AG10803 (cell line): Measurements from ENCODE around the gene MIEF2.

Experiments
- DNase-seq: peaks from one replicate; pipeline ENCODE4 v3.0.0; 2010; ENCODE audit warnings: low read depth
- H3K4me3 ChIP-seq: 2 replicates; pipeline ENCODE4 v1.5.1; 2011; ENCODE audit warnings: mild to moderate bottlenecking, low read length, control low read depth
- TF ChIP-seq, protein P1 (sequence below): conservative IDR thresholded peaks from 2 replicates; pipeline ENCODE4 v1.5.1; 2011; ENCODE audit warnings: mild to moderate bottlenecking, low read length, control low read depth, inconsistent platforms

Gene MIEF2

DNA sequence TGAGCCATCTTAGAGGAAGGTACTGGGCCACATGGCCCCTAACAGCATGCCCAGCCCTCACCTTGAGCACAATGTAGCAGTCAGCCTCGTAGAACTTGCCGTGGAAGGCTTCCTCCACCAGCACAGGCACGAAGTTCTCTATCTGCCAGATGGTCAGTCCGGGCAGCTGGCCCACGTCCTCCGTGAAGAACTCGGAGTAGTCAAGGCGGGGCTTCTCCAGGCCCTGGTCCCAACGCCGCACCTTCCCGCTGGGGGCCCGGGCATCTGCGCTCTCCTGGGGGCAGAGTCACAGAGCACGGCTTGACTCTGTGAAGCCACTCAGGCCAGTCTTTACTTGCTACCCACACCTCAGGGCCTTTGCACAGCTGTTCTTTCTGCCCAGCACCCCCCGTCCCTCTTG, 9.3 kb upstream of the MIEF2 start:
- DNase-seq: no peak
- TF ChIP-seq, protein P1, sequence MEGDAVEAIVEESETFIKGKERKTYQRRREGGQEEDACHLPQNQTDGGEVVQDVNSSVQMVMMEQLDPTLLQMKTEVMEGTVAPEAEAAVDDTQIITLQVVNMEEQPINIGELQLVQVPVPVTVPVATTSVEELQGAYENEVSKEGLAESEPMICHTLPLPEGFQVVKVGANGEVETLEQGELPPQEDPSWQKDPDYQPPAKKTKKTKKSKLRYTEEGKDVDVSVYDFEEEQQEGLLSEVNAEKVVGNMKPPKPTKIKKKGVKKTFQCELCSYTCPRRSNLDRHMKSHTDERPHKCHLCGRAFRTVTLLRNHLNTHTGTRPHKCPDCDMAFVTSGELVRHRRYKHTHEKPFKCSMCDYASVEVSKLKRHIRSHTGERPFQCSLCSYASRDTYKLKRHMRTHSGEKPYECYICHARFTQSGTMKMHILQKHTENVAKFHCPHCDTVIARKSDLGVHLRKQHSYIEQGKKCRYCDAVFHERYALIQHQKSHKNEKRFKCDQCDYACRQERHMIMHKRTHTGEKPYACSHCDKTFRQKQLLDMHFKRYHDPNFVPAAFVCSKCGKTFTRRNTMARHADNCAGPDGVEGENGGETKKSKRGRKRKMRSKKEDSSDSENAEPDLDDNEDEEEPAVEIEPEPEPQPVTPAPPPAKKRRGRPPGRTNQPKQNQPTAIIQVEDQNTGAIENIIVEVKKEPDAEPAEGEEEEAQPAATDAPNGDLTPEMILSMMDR: no peak

DNA sequence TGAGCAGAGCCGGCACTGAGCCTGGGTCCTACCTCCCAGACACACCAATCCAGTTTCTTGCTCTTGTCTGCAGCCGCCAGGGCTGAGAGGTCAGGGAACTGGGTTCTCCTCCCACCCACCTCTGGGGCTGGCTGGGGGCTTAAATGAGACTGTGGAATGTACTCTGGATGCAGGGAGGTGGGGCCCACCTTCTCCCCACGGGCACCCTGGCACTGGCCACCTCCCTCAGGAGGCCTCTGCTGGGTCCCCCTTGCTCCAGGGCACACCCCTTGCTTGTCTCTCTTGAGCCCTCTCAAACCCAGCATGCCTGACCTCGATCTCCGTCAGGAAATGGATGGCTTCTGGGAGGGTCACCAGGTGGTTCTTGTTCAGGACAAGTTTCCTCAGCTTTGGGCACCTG, 8.3 kb upstream of the MIEF2 start:
- no peak overlapping the region for H3K4me3 ChIP-seq
- DNase-seq: no peak
- TF ChIP-seq, protein P1: no peak

More for the DNA sequence above, 9.3 kb upstream of the MIEF2 start:
- no peak overlapping the region for H3K4me3 ChIP-seq

DNA sequence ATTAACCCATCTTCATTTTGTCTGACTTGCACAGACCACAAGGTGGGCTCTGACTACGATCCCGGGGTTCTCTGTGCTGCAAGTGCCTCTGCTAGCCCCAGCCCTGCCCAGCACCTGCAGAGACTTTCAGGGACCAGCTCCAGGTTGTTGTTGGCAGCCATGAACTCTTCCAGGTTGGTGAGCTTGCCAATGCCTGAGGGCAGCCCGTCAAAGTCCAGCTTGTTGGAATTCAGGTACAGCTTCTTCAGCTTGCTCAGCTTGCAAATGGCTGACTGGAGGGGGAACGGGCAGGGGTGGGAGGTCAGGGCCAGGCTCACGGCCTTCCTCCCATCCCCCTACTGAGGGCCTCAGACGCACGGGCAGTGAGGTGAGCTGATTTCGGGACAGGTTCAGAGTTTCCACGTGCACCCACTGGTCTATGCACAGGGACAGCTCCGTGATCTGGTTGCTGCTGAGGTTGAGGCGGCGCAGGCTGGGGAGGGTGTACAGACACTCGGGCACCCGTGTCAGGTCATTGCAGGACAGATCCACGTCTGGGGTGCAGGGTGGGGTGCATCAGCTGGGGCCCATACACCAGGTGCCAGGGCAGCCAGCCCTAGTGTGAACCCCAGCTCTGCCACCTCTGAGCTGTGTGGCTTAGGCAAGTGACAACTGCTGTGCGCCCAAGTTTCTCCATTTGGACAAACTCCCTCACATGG, 7.1 kb upstream of the MIEF2 start:
- H3K4me3 ChIP-seq: no peak overlapping the region
- no peak for DNase-seq
- TF ChIP-seq, protein P1: no peak

DNA sequence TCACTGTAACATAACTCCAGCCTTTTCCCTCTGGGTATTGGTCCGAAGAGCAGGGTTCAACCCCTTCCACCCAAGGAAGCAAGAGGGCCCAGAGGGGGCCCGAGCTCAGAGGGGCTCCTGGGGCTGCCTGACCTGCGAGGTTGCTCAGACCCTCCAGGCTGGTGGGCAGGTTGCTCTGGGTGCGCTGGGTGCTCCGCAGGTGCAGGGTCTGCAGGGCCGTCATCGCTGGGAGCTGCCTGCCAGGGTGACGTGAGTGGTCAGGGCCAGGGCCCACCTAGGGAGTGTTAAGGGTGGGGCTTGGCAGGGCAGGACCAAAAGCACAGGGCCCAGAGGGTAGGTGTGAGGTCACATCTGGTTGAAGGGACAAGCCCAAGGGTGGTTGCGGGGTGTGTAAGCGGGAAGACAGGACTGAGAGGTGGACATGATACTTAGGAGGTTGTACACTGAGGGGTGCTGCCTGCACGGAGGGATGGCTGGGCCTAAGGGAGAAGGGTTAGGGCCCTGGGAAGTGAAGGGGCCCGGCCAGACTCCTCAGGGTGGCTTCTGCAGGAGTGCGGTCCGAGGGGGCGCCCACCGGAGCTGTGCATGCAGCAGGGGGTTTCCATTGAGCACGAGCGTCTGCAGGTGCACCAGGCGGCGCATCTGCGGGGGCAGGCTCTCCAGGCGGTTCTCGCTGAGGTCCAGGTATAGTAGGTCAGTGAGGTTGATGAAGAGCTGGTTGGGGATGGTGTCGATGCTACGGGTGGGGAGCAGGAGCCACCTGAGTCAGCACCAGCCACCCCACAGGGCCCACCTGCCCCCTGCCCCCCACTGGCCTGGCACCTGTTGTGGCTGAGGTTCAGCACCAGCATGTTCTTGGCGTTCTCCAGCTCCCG, 6.3 kb upstream of the MIEF2 start:
- TF ChIP-seq, protein P1: no peak
- no peak overlapping the region for H3K4me3 ChIP-seq
- DNase-seq: no peak

DNA sequence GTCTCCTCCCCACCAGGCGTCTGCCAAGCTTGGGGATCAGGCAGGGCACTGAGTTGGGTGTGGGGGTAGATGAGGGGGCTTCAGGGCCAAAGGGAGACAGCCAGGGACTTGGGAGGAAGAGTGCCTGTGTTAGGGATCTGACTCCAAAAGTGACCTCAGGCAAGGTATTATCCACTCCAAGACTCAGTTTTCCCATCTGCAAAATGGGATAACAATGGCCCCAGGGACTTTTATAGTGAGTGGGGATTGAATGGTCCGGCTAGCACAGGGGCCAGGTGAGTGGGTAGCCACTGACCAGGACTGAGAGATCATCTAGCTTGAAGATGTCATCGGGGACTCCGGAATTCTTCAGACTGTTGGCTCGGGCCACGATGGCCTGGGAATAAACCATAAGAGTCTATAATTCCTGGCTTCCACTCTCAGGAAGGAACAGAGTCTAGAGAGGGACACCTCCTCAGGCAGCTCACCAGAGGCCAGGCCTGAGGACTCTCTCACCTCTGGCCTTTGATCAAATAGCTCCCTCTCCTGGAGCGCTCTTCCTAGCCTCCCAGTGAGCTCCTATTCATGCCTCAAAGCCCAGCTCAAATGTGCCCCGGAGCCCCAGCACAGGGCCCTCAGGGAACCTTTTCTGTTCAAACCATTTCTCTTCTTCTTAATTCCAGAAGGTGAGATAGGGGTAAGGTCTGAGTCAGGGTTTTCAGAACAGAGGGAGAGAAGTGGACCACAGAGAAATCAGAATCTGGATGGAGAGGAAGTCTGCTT, 5.4 kb upstream of the MIEF2 start:
- no peak overlapping the region for H3K4me3 ChIP-seq
- TF ChIP-seq, protein P1: no peak
- DNase-seq: no peak

DNA sequence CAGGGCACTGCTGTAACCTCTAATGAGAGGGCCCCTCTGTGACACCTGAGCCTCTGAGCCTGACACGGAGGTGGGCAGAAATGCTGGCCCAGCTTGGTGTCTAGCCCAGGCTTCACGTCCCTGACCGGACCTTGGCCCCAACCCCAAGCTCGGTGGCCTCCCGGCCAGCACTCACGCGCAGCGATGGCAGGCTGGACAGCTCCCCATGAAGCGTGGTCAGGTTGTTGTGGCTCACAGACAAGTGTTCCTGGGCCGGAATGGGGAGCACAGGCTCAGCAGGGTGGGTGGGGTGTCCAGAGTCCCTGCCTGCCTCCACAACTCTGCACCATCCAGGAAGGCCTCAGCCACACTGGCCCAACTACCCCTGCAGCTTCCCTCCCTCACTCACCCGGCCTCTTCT, 4.1 kb upstream of the MIEF2 start:
- no peak overlapping the region for H3K4me3 ChIP-seq
- TF ChIP-seq, protein P1: no peak

More for the DNA sequence above, 4.1 kb upstream of the MIEF2 start:
- DNase-seq: no peak
